GM19240 (cell line): ENCODE data around the gene AK1.

Experiments used
- DNase-seq: peaks from one replicate; pipeline ENCODE4 v3.0.0; 2011; ENCODE audit warnings: low spot score; ENCODE audit not compliant: insufficient read length

Gene AK1

DNA sequence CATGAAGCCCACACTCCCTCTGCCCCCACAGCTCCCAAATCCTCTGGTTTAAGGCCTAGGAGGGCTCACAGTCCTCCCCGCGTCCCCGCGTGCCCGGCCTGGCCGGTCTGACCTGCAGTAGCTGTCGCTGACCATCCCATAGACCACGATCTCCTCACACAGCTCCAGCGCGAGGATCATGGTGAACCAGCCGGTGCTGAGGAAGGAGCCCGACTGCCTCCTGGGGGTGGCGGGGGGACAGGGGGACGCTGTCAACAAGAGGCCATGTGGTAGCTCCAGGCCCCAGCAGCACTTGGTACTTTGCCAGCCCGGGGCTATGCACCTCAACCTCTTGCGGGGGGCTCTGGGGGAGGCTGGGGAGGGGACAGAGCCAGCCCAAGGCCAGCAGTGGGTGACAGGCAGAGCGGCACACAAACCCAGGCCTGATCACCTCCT, 32.4 kb upstream of the AK1 start:
- no peak for DNase-seq

DNA sequence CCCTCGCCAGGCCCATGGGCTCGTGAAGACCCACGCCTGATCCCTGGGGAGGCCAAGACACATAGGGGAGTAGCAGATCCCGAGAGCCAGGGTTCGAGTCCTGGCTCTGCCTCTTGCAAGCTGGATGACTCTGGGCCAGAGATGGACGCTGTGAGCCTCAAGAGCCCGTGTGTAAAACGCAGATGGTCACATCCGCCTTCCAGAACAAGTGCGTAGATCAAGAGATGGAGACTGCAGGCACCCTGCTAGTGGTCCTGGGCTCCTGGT, 31.1 kb upstream of the AK1 start:
- no peak for DNase-seq

- DNase-seq: no peak
Measured at GRCh38 chr9:127907867-127908659, 30.6 kb upstream of the AK1 start.

DNA sequence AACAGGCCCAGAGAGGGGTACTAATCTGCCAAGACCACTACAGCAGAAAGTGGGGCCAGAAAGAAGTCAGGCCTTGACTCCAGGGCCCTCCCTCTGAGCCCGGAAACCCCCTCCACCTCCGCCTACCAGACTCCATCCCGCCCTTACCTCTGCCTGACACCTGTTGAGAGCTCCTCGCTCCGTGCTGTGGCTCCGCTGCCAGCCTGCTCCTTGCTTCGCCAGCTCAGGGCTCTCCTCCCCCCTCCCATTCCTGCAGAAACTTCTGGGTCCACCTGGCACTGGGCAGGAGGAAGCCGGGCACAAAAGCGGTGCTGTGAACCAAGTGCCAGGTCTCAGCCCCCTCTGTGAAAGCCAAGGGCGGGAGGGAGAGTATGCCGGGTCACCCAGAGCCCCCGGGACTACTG, 28.3 kb upstream of the AK1 start:
- no peak for DNase-seq

- DNase-seq: no peak
Measured at GRCh38 chr9:127905004-127905728, 27.7 kb upstream of the AK1 start.

DNA sequence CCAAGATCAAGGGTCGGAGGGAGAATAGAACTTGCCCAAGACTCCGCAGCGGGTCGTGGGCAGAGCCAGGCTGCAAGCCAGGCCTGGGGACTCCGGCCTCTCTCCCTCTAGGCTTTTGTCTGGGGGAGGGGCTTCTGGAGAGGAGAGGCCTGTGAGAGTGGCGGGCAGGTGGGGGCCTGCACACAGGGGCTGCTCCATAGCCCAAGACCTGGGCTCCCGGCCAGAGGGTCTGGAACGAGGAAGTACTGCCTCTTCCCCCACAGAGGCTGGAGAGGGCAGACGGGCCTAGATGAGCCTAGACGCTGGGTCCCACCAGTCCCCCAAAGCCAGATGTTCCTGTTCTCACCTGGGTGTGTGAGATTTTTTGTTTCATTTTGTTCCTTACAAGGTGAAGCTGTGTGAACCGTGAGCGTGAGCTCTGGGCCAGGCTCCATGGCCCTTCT, 27.1 kb upstream of the AK1 start:
- DNase-seq: no peak

DNA sequence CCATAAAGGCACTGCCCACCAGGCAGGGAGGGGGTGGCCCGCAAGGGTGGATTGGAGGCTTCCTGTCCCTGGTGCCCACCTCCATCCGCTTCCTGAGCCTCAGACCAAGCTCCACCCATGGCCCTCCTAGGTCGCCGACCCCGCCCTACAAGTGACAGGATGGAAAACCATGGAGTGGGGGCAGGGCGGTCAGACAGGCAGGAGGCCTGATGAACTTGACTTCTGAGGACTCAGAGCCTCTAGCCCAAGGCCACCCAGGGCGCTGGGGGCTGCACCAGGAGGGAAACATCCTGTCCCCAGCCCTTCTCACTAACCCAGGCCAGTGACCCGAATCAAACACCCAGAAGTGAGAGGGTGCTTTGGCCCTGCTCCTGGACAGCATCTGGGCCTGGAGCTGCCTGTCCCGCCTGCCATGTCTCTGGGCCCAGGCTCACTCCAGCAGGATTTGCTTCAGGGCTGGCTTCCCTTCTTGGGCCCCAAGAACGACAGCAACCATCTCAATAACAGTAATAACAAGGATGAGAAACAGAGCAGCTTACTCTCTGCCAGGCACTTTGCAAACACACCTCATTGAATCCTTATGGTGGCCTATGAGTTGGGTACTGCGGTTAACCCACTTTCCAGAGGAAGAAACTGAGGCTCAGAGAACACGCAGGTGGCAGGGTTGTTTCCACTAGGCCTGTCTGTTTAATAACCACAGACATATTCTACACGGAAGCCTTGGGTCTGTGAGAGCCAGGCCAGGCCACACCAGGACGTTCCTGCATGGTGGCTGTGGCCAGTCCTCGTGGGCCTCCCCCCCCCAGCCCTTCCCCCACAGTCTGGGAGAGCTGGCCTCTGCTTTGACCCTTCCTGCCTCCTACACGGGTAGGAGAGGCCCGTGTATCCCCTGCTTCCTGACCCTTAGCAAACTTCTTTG, 26.3 kb upstream of the AK1 start:
- no peak for DNase-seq

DNA sequence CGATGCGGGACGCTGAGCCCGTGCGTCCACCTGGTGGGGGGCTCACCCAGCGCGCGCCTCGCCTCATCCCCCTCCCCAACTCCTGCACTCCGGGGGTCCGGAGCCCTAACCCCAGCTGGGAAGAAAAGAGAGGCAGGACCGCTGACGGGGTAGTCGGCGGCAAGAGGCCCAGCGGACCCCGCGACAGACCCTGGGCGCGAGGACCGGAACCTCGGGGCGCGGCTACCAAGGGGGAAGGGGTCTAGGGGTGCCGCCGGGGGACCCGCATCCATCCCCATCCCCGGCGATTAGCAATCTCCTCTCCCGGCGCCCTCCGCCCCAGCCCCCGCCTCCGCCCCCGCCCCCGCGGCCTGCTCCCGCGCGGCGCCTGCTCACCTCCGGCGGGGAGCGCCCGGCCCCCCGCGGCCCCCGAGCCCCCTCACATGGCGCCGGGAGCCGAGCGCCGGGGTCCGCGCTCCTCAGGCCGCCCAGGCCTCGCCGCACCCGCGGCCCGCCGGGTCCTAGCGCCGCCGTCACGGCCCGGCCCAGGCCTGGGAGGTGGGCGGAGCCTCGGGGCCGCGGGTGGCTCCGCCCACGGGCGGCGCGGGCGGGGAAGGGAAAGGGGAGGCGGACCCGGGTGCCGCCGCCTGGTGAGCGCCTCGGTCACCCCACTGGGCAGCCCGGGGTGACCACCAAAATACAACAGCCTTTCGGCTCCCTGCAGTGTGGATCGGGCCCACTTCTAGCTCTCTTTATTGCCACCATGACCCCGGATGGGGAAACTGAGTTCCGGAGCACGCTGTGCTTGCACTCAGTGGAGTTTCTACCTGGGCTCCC, 21.9 kb upstream of the AK1 start, which contains the start of gene ST6GALNAC6:
TSS of gene ST6GALNAC6 (minus strand) at position 476 of the 816 bp plus-strand sequence. CDS start 1,622 bp downstream, outside the sequence.
- peak; percentile 70 for DNase-seq

- no peak for DNase-seq
Measured at GRCh38 chr9:127898433-127899127, 21.1 kb upstream of the AK1 start.

GRCh38 chr9:127897193-127897692, 19.8 kb upstream of the AK1 start:
- no peak for DNase-seq

DNA sequence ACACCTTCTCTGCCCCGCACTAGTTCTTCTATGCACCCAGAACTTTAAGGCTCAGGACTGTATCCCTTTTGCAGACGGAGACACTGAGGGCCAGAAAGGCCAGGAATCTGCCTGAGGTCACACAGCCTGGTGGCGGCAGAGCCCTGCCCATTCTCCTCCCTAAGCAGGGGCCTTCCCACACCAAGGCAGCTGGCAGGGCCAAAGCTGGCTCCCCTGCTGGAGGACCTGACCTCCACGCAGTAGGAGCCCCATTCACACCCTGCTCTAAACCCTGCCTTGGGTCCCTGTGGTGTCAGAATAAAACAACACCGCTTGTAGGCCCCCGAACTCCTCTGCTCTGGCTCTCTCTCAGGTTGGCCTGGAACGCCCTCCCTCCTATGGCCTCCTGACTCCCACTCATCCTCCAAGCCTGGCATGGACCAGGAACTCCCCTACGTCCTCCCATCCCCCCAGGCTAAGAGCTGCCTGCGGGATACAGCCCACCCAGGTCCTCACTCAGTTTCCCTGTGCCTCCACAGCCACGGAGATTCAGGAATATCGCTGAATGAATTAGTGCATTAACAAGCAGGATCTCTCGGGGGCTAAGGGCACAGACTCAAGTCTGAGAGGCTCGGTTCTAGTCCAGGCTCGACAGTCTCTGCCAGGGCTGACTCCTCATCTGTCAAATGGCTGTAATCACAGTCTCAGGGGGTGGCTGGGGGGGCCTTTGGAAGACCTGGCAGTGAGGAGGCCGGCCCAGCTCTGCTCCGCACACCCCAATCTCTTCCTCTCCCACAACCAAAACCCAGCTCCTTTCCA, 19.1 kb upstream of the AK1 start:
- DNase-seq: no peak

- DNase-seq: no peak
Measured at GRCh38 chr9:127895811-127896210, 18.3 kb upstream of the AK1 start.

DNA sequence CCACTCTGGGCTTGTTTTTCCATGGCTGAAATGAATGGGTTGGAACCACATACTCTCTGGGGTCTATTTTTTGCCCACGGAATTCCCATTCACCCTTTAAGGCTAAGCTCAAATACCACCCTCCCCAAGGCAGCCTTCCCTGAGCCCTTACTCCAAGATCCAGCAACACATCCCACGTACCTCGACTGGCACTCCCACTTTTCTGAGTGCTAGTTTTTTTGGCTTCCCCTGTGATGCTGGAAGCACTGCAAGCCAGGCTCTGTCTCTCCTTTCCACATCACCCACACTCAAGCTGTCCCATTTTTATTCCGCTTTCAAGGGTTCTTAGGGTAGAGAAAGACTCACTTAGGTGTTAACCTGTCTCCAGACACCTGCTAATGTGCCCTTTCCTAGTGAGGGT, 15.9 kb upstream of the AK1 start:
- no peak for DNase-seq

DNA sequence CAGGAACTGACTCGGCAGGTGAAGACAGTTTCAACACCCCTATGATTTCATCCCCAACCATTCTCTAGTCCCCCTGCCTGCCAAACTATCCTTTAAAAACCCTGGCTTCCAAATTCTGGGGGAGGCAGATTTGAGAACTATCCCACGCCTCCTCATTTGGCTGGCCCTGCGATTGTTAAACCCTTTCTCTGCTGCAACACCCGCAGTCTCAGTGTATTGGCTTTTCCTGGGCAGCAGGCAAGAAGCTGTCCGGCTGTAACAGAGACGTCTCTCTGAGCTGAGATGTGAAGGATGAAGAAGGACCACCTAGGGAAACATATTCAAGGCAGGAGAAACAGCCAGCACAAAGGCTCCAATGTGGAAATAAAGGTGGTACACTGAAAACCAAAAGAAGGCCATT, 15.4 kb upstream of the AK1 start:
- DNase-seq: no peak

GRCh38 chr9:127890053-127890452, 12.6 kb upstream of the AK1 start:
- no peak for DNase-seq

DNA sequence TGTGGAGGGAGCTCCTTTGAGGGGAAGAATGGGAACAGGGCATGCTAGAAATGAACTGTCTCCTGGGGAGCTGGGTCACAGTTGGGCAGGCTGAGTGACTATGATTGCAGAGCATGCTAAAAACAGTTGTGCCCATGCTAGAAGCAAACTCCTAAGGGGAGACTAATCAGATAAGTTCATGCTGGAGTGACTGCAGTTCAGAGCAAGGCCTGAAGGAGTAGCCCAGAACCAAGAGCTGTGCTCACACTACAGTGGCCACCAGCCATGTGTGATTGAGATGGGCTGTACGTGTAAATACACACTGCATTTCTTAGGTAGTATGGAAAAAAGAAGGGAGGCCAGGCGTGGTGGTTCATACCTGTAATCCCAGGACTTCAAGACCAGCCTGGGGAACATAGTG, 10.3 kb upstream of the AK1 start:
- DNase-seq: no peak

GRCh38 chr9:127886401-127886972, 9.0 kb upstream of the AK1 start:
- no peak for DNase-seq

GRCh38 chr9:127885508-127886281, 8.2 kb upstream of the AK1 start:
- DNase-seq: no peak
